SK-N-SH (cell line): Measurements from ENCODE around the gene TDG. TPM values are rescaled to one million over a fixed set of nuclear protein-coding genes. Genes with fewer than 3 reads are reported as not detected.
A peak's percentile ranks its signal among the peaks of the same experiment; 100 is the strongest.

Experiments
- CTCF ChIA-PET: fragments of 300-600, 350-600 bp; formaldehyde crosslinking; extraction: SDS; loops from one replicate; lab custom pipeline; 2021; lab: Yijun Ruan, JAX
- POLR2A ChIA-PET: fragments of 350-600 bp; sonication (Branson Sonifier 250); formaldehyde crosslinking; extraction: SDS; loops from one replicate; lab custom pipeline; 2020; ENCODE audit warnings: antibody characterized with exemption, inconsistent platforms; lab: Yijun Ruan, JAX
- DNase-seq: peaks from one replicate; pipeline ENCODE4 v3.0.0; 2012
- H2AFZ ChIP-seq: fragments of 200-600 bp; sonication (generic); 2 replicates; pipeline ENCODE4 v1.8.1; 2016; ENCODE audit warnings: antibody characterized with exemption, mild to moderate bottlenecking, low read depth
- H3F3A ChIP-seq: fragments of 200-600 bp; sonication (generic); replicated peaks from 2 replicates; pipeline ENCODE3; 2016; ENCODE audit warnings: antibody characterized with exemption, mild to moderate bottlenecking; ENCODE audit not compliant: insufficient read depth
- H3K27ac ChIP-seq, 2 experiments: fragments of 200-500 bp in 1 of 2; fragments of 200-600 bp in 1 of 2; sonication (Bioruptor generic) in 1 of 2; sonication (generic), shearing (Covaris generic) in 1 of 2; 2 replicates each; pipeline versions ENCODE4 v1.5.1 to v1.6.1; 2014 to 2016; ENCODE audit warnings: low read depth in 2 of 2, inconsistent platforms in 1 of 2, low read length in 1 of 2, mild to moderate bottlenecking in 1 of 2, mixed read lengths in 1 of 2
- H3K27me3 ChIP-seq: fragments of 200-600 bp; sonication (generic), shearing (Covaris generic); 2 replicates; pipeline ENCODE4 v1.6.1; 2016; ENCODE audit warnings: mixed run types; ENCODE audit not compliant: insufficient read depth
- H3K36me3 ChIP-seq, 2 experiments: fragments of 200-500 bp in 1 of 2; fragments of 200-600 bp in 1 of 2; sonication (Bioruptor generic) in 1 of 2; sonication (generic) in 1 of 2; replicated peaks in 1 of 2; 2 replicates each; pipeline versions ENCODE3 to v1.5.1; 2014 to 2016; ENCODE audit warnings: low read length in 1 of 2, mild to moderate bottlenecking in 1 of 2; ENCODE audit not compliant: insufficient read depth in 2 of 2, control insufficient read depth in 1 of 2
- H3K4me1 ChIP-seq, 2 experiments: fragments of 200-500 bp in 1 of 2; fragments of 200-600 bp in 1 of 2; sonication (Bioruptor generic) in 1 of 2; sonication (generic), shearing (Covaris generic) in 1 of 2; 2 replicates each; pipeline versions ENCODE4 v1.5.1 to v1.6.1; 2014 to 2016; ENCODE audit warnings: low read depth in 1 of 2, low read length in 1 of 2, mixed run types in 1 of 2; ENCODE audit not compliant: insufficient read depth in 2 of 2, control insufficient read depth in 1 of 2
- H3K4me2 ChIP-seq: fragments of 200-600 bp; sonication (generic), shearing (Covaris generic); 2 replicates; pipeline ENCODE4 v1.6.1; 2017; ENCODE audit warnings: mixed run types
- H3K4me3 ChIP-seq, 2 experiments: fragments of 200-500 bp in 1 of 2; fragments of 200-600 bp in 1 of 2; sonication (Bioruptor generic) in 1 of 2; sonication (generic), shearing (Covaris generic) in 1 of 2; 2 replicates each; pipeline versions ENCODE4 v1.5.1 to v1.8.1; 2014 to 2016; ENCODE audit warnings: low read depth in 2 of 2, inconsistent platforms in 1 of 2, low read length in 1 of 2, mild to moderate bottlenecking in 1 of 2, mixed read lengths in 1 of 2, moderate library complexity in 1 of 2
- H3K79me2 ChIP-seq: fragments of 200-600 bp; sonication (generic); 2 replicates; pipeline ENCODE4 v1.8.1; 2017; ENCODE audit warnings: mild to moderate bottlenecking; ENCODE audit not compliant: insufficient read depth
- H3K9ac ChIP-seq: fragments of 200-600 bp; sonication (generic); 2 replicates; pipeline ENCODE4 v1.6.1; 2017; ENCODE audit warnings: mixed run types
- H3K9me2 ChIP-seq: fragments of 200-600 bp; sonication (generic); 2 replicates; pipeline ENCODE4 v1.6.1; 2017; ENCODE audit warnings: mixed run types
- H3K9me3 ChIP-seq: fragments of 200-600 bp; sonication (generic); 2 replicates; pipeline ENCODE4 v1.6.1; 2017; ENCODE audit warnings: mixed run types, mild to moderate bottlenecking, moderate library complexity
- H4K20me1 ChIP-seq: fragments of 200-600 bp; sonication (generic); 2 replicates; pipeline ENCODE4 v1.6.1; 2017; ENCODE audit warnings: mild to moderate bottlenecking, mixed run types; ENCODE audit not compliant: insufficient read depth
- FOSL2 ChIP-seq: IDR thresholded peaks from 2 replicates; pipeline ENCODE4 v1.4.0; 2012; ENCODE audit warnings: low read depth, mild to moderate bottlenecking, moderate library complexity, borderline replicate concordance
- GABPA ChIP-seq: IDR thresholded peaks from 2 replicates; pipeline ENCODE4 v1.4.0; 2012; ENCODE audit warnings: low read depth, mild to moderate bottlenecking
- GATA2 ChIP-seq: sonication (generic); formaldehyde crosslinking; IDR thresholded peaks from 2 replicates; pipeline ENCODE4 v1.5.0; 2020; ENCODE audit warnings: mild to moderate bottlenecking, missing genetic modification reagents
- JUND ChIP-seq: IDR thresholded peaks from 2 replicates; pipeline ENCODE4 v1.4.0; 2012
- TEAD4 ChIP-seq: IDR thresholded peaks from 2 replicates; pipeline ENCODE4 v1.4.0; 2012; ENCODE audit warnings: mild to moderate bottlenecking, borderline replicate concordance; ENCODE audit not compliant: insufficient read depth
- WGBS: methylation state at CpG from one replicate; pipeline ENCODE4 v1.1.6; 2017; ENCODE audit warnings: low lambda C conversion rate; 5-methylcytosine and 5-hydroxymethylcytosine counted together
- polyA plus RNA-seq, 3 experiments: library from polyadenylated mRNA; depleted of rRNA; stranded (reverse); fragments of >200 nt; gene quantifications; 2 replicates each; pipeline ENCODE4 v1.2.3, GENCODE V29; 2012
- TF ChIP-seq, protein P1 (sequence below): fragments of 150-350 bp; IDR thresholded peaks from 2 replicates; pipeline ENCODE4 v1.6.1; 2017; ENCODE audit warnings: antibody characterized with exemption, low read length, low read depth, borderline replicate concordance
- TF ChIP-seq, protein P2 (sequence below): IDR thresholded peaks from 2 replicates; pipeline ENCODE4; 2012
- TF ChIP-seq, protein P3 (sequence below): IDR thresholded peaks from 2 replicates; pipeline ENCODE4 v1.4.0; 2012; ENCODE audit warnings: low read depth
- TF ChIP-seq, protein P4 (sequence below): IDR thresholded peaks from 2 replicates; pipeline ENCODE4 v1.4.0; 2012; ENCODE audit warnings: low read depth, borderline replicate concordance

The TDG gene
- polyA plus RNA-seq, 1 of the 3 experiments (the other 2 are of a cell fraction) = 11.3 TPM

DNA sequence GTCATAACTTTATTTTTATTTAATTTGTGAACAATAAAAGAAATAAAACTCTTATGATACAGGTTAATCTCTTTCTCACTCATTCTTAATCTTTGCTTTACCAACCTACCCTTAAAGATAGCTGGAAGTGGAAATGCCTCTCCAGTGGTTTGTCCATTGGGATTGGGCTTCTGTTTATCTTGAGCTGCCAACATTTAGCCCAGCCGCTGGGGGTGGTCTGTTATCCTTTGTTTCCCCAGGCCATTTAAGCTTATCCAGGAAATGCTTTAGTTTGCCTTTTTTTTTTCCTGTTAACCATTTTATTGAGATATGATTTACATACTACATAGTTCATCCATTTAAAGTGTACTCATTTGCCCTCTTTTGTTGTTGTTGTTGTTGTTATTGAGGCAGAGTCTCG is 8.2 kb downstream of the TDG start:
- no peak overlapping the region for H3K9ac ChIP-seq
- peaks cover 19% of the 10 kb centered on the region for H4K20me1 ChIP-seq
- DNase-seq = peak; percentile 28
- H3K4me1 ChIP-seq = peaks cover 0 to 10% of the 10 kb centered on the region in 2 experiments; a peak in 2 of 4 replicates
- peaks cover 11% of the 10 kb centered on the region for H3F3A ChIP-seq
- no peak overlapping the region for H2AFZ ChIP-seq
- no peak overlapping the region for H3K4me2 ChIP-seq
- 71% methylated on average over 2 of the region's 2 CpGs for WGBS
- CTCF ChIA-PET = interaction anchor here (0.6 to 1.7 kb wide), 3 partner anchors 85 to 203 kb away, joined by 3 to 13 read pairs (median 3); no protein-coding TSS in a partner anchor
- TF ChIP-seq, protein P1, sequence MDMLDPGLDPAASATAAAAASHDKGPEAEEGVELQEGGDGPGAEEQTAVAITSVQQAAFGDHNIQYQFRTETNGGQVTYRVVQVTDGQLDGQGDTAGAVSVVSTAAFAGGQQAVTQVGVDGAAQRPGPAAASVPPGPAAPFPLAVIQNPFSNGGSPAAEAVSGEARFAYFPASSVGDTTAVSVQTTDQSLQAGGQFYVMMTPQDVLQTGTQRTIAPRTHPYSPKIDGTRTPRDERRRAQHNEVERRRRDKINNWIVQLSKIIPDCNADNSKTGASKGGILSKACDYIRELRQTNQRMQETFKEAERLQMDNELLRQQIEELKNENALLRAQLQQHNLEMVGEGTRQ = no peak
- TF ChIP-seq TEAD4 (no peak), FOSL2 (no peak)
- TF ChIP-seq, protein P2, sequence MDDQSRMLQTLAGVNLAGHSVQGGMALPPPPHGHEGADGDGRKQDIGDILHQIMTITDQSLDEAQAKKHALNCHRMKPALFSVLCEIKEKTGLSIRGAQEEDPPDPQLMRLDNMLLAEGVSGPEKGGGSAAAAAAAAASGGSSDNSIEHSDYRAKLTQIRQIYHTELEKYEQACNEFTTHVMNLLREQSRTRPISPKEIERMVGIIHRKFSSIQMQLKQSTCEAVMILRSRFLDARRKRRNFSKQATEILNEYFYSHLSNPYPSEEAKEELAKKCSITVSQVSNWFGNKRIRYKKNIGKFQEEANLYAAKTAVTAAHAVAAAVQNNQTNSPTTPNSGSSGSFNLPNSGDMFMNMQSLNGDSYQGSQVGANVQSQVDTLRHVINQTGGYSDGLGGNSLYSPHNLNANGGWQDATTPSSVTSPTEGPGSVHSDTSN = no peak
- no peak overlapping the region for H3K4me3 ChIP-seq
- H3K79me2 ChIP-seq = peaks cover 100% of the 10 kb centered on the region
- H3K27me3 ChIP-seq = no peaks in the 10 kb centered on the region
- no peak overlapping the region for H3K27ac ChIP-seq
- peaks cover 14 to 32% of the 10 kb centered on the region in 2 experiments for H3K36me3 ChIP-seq
- H3K9me3 ChIP-seq = no peaks in the 10 kb centered on the region
- POLR2A ChIA-PET = interaction anchor here (2.0 kb wide), 1 partner anchor 8 kb away, joined by 6 read pairs; the partner anchor contains the start of gene TDG
- H3K9me2 ChIP-seq = no peaks in the 10 kb centered on the region

DNA sequence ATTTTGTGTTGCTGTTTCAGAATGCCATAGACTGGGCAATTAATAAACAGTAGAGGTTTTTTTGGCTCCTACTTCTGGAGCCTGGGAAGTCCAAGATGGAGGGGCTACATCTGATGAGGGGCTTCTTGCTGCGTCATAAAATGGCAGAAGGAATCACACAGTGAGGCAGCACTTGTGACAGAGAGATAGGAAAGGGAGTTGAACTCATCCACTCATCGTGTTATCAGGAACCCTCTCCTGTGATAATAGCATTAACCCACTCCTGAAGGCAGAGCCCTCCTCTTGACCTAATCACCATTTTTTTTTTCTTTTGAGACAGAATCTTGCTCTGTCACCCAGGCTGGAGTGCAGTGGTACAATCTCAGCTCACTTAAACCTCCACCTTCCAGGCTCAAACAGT is 9.7 kb downstream of the TDG start:
- Histone ChIP-seq H3F3A (peaks cover 3% of the 10 kb centered on the region), H2AFZ (no peak overlapping the region), H3K36me3 (peaks cover 20 to 37% of the 10 kb centered on the region in 2 experiments), H3K79me2 (peaks cover 94% of the 10 kb centered on the region), H3K9me2 (no peaks in the 10 kb centered on the region), H3K9ac (no peak overlapping the region), H3K4me1 (no peaks in the 10 kb centered on the region), H3K4me3 (no peak overlapping the region), H3K9me3 (no peaks in the 10 kb centered on the region), H3K27me3 (no peaks in the 10 kb centered on the region), H3K4me2 (no peak overlapping the region), H3K27ac (no peak overlapping the region), H4K20me1 (0 out of 2 replicates have a peak, but pooled peaks cover 7% of the 10 kb centered on the region)
- ChIA-PET POLR2A (no interaction called here), CTCF (no interaction called here)
- DNase-seq = no peak
- TF ChIP-seq GATA2 (no peak), JUND (no peak), GABPA (no peak)
- TF ChIP-seq, protein P3, sequence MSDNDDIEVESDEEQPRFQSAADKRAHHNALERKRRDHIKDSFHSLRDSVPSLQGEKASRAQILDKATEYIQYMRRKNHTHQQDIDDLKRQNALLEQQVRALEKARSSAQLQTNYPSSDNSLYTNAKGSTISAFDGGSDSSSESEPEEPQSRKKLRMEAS = no peak
- TF ChIP-seq, protein P4, sequence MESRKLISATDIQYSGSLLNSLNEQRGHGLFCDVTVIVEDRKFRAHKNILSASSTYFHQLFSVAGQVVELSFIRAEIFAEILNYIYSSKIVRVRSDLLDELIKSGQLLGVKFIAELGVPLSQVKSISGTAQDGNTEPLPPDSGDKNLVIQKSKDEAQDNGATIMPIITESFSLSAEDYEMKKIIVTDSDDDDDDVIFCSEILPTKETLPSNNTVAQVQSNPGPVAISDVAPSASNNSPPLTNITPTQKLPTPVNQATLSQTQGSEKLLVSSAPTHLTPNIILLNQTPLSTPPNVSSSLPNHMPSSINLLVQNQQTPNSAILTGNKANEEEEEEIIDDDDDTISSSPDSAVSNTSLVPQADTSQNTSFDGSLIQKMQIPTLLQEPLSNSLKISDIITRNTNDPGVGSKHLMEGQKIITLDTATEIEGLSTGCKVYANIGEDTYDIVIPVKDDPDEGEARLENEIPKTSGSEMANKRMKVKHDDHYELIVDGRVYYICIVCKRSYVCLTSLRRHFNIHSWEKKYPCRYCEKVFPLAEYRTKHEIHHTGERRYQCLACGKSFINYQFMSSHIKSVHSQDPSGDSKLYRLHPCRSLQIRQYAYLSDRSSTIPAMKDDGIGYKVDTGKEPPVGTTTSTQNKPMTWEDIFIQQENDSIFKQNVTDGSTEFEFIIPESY = no peak
- 77% methylated on average over 2 of the region's 2 CpGs for WGBS
